Activated gamma-delta T cell (primary cell): ENCODE measurements around the gene EDEM1.
A peak's percentile ranks its signal among the peaks of the same experiment; 100 is the strongest.
"Not testable (repeated sequence)": the region's sequence is repeated elsewhere in the genome, so short reads cannot be mapped to it uniquely, and the experiment has no call there.

Experiments
- DNase-seq: peaks from one replicate; lab custom pipeline; 2025; lab: John Stamatoyannopoulos, UW

Gene EDEM1

GRCh38 chr3:5172018-5172417, 15.5 kb upstream of the EDEM1 start:
- no peak for DNase-seq

GRCh38 chr3:5179036-5179435, 8.5 kb upstream of the EDEM1 start:
- not testable (repeated sequence) for DNase-seq

DNA sequence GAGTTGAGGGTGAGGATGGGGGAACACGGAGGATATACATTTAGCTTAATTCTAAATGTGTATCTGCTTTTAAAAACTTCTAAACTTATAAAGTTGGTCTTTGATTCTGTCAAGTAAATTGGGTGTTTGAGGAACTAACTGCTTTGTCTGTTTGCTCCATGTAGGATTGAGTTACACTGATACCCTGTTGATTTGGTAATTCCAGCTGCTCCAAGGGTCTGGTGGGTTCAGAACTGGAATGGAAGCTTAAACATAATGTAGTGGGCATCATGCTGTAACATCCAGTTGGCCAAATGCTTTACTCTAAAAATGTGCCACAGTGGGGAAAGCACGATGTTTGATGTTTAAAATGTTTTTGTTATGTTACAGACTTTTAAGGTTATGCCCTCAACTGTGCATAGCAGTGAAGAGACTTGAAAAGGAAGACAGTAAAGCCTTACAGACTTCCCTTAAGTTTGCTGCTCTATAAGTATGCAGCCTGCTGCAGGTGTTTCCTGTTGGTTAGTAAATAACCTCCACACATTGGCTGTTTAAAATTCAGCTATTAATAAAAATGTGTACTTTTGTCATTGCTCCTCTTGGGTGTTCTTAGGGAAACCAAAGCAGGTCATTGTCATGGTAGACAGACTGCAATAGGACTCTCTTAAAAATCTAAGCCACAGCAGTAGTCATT, 5.9 kb upstream of the EDEM1 start:
- no peak for DNase-seq

GRCh38 chr3:5183714-5184113, 3.8 kb upstream of the EDEM1 start:
- not testable (repeated sequence) for DNase-seq

GRCh38 chr3:5184499-5184898, 3.0 kb upstream of the EDEM1 start:
- DNase-seq, result no peak

GRCh38 chr3:5185093-5185673, 2.3 kb upstream of the EDEM1 start:
- no peak for DNase-seq

DNA sequence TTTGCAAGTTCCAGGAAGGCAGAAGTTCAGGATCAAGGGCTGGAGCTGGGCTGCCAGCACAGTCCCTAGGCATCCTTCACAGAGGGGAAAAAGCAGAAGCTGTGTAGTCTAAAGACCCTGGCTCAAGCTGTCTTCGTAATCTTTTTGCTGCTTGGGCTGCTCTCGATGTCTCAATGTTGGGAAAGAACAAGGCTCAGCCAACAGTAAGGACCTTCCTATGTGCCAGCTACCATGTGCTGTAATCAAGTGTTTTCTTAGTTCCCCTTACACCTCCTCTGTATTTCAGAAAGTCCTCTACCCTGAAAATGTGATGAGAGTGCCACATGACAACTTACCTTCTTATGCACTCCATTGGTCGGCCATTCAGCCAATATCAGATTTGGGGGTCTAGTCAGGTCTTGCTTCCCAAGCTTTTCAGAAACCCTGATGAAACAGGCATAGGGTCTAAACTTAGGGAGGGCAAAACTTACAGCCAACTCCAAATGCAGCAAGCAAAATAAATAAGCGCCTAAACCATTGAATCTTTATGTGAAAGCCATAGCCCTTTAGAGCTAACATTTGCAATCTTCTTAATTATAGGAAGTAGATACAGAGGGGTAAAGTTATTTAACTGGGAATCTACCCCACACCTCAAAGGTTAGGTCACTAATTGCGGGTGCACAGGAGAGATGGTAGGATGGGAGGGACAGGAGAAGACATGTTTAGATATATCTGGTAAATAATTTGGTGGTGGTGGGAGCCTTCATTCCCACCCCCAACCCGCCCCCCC, 1.2 kb upstream of the EDEM1 start:
- DNase-seq, result no peak

DNA sequence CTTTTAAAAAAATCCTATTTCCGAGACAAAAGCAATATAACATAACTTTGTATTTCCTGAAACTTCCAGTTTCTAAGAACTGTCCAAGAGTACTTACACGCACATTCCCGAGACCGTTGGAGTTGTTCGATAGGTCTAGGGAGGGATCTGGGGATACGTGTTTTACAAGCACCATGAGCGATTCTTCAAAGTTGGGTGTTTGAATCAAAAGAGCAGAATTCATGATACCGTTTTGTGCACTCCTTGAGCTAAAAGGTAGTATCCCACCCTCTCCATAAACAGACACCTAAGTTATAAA, 700 bp upstream of the EDEM1 start:
- no peak for DNase-seq

- peak; percentile 51 for DNase-seq
Measured at GRCh38 chr3:5187920-5188418, 462 bp downstream of the EDEM1 start.

GRCh38 chr3:5188419-5189221, 1.1 kb downstream of the EDEM1 start:
- DNase-seq, result no peak

DNA sequence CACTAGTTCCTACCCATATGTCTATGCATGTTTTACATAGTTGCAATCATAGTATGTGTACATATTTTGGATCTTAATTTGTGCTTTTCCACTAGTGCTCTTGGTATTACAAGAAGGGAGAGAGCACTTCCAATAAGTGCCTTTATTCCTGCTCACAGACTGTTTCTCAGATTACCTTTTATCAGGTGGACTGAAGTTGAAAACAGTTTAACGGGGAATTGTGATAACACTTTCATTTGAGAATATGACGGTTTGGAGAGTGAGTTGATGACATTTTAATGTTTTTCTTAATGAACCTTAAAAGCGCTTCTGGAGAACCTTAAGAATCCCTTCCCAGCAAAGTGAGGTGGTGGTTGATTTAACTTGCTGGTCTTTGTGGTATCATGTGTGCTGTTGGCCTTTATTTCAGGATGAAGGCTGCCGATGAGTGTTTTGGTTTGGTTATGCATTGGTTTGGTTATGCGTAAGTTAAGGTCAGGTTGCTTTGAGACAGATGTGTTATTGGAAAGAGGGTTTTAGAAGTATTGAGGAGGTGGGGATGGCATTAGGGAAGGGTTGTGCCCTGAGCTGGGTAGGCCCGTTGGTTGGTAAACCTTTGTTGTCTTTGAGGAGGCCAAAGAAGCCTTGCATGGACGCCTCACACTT, 2.8 kb downstream of the EDEM1 start:
- DNase-seq, result no peak

- no peak for DNase-seq
Measured at GRCh38 chr3:5191555-5192304, 4.2 kb downstream of the EDEM1 start.

DNA sequence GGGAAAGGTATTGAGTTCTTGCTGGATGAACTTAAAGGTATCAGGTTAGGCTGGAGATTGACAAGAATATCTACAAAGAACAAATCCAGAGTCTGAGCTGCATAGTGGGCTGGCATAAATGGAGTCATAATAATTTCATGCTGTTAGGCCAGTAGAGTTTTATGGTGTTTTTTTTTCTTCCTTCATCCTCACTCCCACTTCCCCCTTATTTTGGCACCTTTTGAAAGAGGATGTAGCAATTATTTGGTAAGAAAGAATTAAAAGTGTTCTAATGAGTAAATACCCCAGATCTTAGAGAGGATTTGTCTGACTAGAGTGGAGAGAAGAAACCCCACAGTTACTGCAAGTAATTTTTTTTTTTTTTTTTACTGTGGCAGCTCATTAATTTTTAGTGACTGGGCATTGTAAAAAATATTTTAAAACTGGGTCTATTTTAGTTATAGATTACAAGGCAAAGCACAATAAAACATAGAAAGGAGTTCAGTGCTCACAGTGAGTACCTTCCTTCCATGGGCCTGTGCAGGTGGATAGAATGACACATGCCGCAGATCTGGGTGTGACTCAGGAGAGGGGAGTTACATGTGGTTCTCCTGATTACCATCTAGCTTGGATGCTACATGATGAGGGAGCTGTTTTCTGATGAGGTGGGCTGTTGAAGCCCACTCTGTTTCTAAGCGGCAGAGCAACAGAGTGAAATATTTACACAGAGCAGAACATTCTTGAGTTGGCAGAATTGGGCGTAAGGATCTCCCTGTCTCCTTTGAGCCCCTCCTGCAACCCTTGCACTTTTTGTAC, 5.3 kb downstream of the EDEM1 start:
- no peak for DNase-seq

- no peak for DNase-seq
Measured at GRCh38 chr3:5194341-5194740, 6.8 kb downstream of the EDEM1 start.

- no peak for DNase-seq
Measured at GRCh38 chr3:5194801-5195509, 7.4 kb downstream of the EDEM1 start.

DNA sequence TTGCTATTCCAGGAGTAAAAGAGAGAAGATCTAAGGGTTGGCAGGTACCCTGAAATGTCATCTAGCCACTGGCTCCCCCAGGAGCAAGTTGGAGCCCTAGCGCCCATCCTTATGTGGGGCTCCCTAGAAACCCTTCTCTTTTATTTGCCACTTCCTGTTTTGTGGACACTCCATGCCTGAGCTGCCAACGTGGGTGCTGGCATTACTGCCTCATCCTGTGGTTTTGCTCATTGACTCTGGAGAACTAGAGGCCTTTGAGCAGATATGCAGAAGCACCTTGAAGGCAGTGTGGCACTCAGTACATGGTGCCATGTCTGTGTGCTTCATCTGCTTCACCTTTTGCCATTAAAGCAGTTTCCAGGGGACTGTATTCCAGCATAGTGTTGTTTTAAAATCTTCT, 8.1 kb downstream of the EDEM1 start:
- no peak for DNase-seq

GRCh38 chr3:5197022-5197421, 9.5 kb downstream of the EDEM1 start:
- DNase-seq, result no peak

DNA sequence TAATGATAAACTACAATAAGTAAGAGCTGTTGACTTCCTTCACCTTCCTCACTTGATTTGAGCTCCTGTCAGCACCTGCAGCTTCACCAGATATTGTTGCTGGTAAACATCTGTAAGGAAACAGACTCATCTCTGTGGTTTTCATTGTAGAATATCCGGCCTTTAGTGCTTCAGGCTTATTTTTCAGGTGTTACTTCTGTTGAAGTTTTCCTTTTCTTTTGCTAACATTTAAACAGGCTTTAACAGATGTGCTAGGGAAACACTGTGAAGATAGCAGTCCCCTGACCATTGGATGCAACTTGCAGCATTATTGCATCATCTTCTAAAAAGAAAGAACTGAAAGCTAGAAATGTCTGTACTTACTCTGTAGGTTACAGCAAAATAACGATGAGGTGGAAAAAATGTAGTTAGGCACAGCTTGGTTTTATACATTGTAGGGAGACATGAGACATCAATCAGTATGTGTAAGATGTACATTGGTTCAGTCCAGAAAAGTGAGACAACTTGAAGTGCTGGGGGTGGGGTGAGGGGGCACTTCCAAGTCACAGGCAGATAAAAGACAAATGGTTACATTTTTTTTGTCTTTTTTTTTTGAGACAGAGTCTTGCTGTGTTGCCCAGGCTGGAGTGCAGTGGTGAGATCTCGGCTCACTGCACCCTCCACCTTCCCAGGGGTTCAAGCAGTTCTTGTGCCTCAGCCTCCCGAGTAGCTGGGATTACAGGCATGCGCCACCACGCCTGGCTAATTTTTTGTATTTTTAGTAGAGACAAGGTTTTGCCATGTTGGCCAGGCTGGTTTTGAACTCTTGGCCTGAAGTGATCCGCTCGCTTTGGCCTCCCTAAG, 10.2 kb downstream of the EDEM1 start:
- no peak for DNase-seq

DNA sequence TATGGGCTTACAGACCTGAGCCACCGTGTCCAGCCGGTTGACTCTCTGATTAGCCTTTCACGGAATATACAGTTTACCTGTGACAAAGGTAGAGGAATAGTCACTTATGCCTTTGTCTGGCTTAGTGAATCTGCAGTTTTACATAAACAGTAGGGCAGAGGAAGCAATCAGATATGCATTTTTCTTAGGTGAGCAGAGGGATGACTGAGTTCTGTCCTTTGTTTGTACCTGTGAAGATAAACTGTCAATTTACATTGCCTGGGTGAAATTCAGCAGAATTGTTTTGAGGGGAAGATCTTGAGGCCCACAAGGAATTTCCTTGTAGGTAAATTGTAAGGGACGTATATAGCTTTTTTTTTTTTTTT, 10.8 kb downstream of the EDEM1 start:
- DNase-seq, result no peak
